ENCODE results near the gene POLA1. TPM values are rescaled to one million over a fixed set of nuclear protein-coding genes. Genes with fewer than 3 reads are reported as not detected.

Gene POLA1
- total RNA-seq, 1 donor from 2014 or later: 11.1 TPM

- no peaks in the 10 kb centered on the region for H3K36me3 ChIP-seq
- ATAC-seq: no peak
- intact Hi-C loops (cut with DNase I): no loop called here
- DNase-seq: no peak
- no peaks in the 10 kb centered on the region for H3K9me3 ChIP-seq
- no peak overlapping the region for H3K4me3 ChIP-seq
- no peaks in the 10 kb centered on the region for H3K4me1 ChIP-seq
- TF ChIP-seq CTCF (IDR thresholded peaks at IDR 0.05): no peak
- H3K27me3 ChIP-seq: no peaks in the 10 kb centered on the region
- H3K27ac ChIP-seq: no peak overlapping the region
These were observed 233.7 kb downstream of the POLA1 start for GRCh38 chrX:24927372-24927771.

- no peak overlapping the region for H3K27ac ChIP-seq
- DNase-seq (no peak), ATAC-seq (no peak)
- intact Hi-C loops (cut with DNase I): no loop called here
- TF ChIP-seq CTCF (IDR thresholded peaks at IDR 0.05): no peak
- H3K36me3 ChIP-seq: no peaks in the 10 kb centered on the region
- no peaks in the 10 kb centered on the region for H3K9me3 ChIP-seq
- H3K4me3 ChIP-seq: no peak overlapping the region
- no peaks in the 10 kb centered on the region for H3K4me1 ChIP-seq
- no peaks in the 10 kb centered on the region for H3K27me3 ChIP-seq
These were observed 234.4 kb downstream of the POLA1 start for GRCh38 chrX:24928114-24928513.

- Histone ChIP-seq H3K9me3 (no peaks in the 10 kb centered on the region), H3K27ac (no peak overlapping the region), H3K4me3 (no peak overlapping the region), H3K4me1 (no peaks in the 10 kb centered on the region), H3K27me3 (no peaks in the 10 kb centered on the region), H3K36me3 (no peaks in the 10 kb centered on the region)
- intact Hi-C loops (cut with DNase I): no loop called here
- no peak for DNase-seq
- TF ChIP-seq CTCF (IDR thresholded peaks at IDR 0.05): no peak
- ATAC-seq: no peak
These were observed 240.6 kb downstream of the POLA1 start for GRCh38 chrX:24934279-24934678.

- no peaks in the 10 kb centered on the region for H3K4me1 ChIP-seq
- no peak for DNase-seq
- intact Hi-C loops (cut with DNase I): no loop called here
- no peaks in the 10 kb centered on the region for H3K9me3 ChIP-seq
- no peak for ATAC-seq
- no peaks in the 10 kb centered on the region for H3K36me3 ChIP-seq
- no peaks in the 10 kb centered on the region for H3K27me3 ChIP-seq
- H3K4me3 ChIP-seq: no peak overlapping the region
- no peak for TF ChIP-seq CTCF (IDR thresholded peaks at IDR 0.05)
- H3K27ac ChIP-seq: no peak overlapping the region
These were observed 251.3 kb downstream of the POLA1 start for GRCh38 chrX:24945009-24945408.

- no peak for TF ChIP-seq CTCF (IDR thresholded peaks at IDR 0.05)
- no peak for DNase-seq
These were observed 252.7 kb downstream of the POLA1 start for GRCh38 chrX:24946369-24946768.

GRCh38 chrX:24954732-24955131 is 261.0 kb downstream of the POLA1 start:
- Histone ChIP-seq H3K9me3 (no peaks in the 10 kb centered on the region), H3K4me1 (no peaks in the 10 kb centered on the region), H3K36me3 (no peaks in the 10 kb centered on the region), H3K27ac (no peak overlapping the region), H3K4me3 (no peak overlapping the region), H3K27me3 (no peaks in the 10 kb centered on the region)
- TF ChIP-seq CTCF (IDR thresholded peaks at IDR 0.05): no peak
- no peak for DNase-seq
- intact Hi-C loops (cut with DNase I): no loop called here
- no peak for ATAC-seq

More at GRCh38 chrX:24946369-24946768, 252.7 kb downstream of the POLA1 start:
- H3K4me3 ChIP-seq: no peak overlapping the region
- H3K4me1 ChIP-seq: no peaks in the 10 kb centered on the region
- no peak overlapping the region for H3K27ac ChIP-seq
- no peak for ATAC-seq
- H3K36me3 ChIP-seq: no peaks in the 10 kb centered on the region
- no peaks in the 10 kb centered on the region for H3K27me3 ChIP-seq
- intact Hi-C loops (cut with DNase I): no loop called here
- no peaks in the 10 kb centered on the region for H3K9me3 ChIP-seq
